GM21825 (cell line): ENCODE data around the gene CLINT1.
A peak's percentile ranks its signal among the peaks of the same experiment; 100 is the strongest.
"Not testable (repeated sequence)": the region's sequence is repeated elsewhere in the genome, so short reads cannot be mapped to it uniquely, and the experiment has no call there.

ENCODE experiments used
- ATAC-seq: cut with Tn5 transposase; IDR thresholded peaks from one replicate; pipeline ENCODE4 v1.9.1; 2021; ENCODE audit warnings: mild to moderate bottlenecking, moderate library complexity; ENCODE audit not compliant: unreplicated experiment

Gene CLINT1

GRCh38 chr5:157858527-157859226 lies at the start of gene CLINT1:
CLINT1 (minus strand) TSS chr5:157859145; CDS start chr5:157858970, 175 bp downstream.
- peak; percentile 59 for ATAC-seq

GRCh38 chr5:157908459-157908858 lies 49.5 kb upstream of the CLINT1 start:
- no peak for ATAC-seq

- no peak for ATAC-seq
Measured at GRCh38 chr5:157907479-157907878, 48.5 kb upstream of the CLINT1 start.

- no peak for ATAC-seq
Measured at GRCh38 chr5:157903117-157903450, 44.1 kb upstream of the CLINT1 start.

- no peak for ATAC-seq
Measured at GRCh38 chr5:157902449-157903116, 43.6 kb upstream of the CLINT1 start.

GRCh38 chr5:157900644-157901043 lies 41.7 kb upstream of the CLINT1 start:
- peak; percentile 88 for ATAC-seq

- no peak for ATAC-seq
Measured at GRCh38 chr5:157893611-157894010, 34.7 kb upstream of the CLINT1 start.

GRCh38 chr5:157892974-157893373 lies 34.0 kb upstream of the CLINT1 start:
- no peak for ATAC-seq

GRCh38 chr5:157890836-157891597 lies 32.1 kb upstream of the CLINT1 start:
- no peak for ATAC-seq

- ATAC-seq, result no peak
Measured at GRCh38 chr5:157888814-157889532, 30.0 kb upstream of the CLINT1 start.

GRCh38 chr5:157886796-157887380 lies 27.9 kb upstream of the CLINT1 start:
- ATAC-seq, result no peak

- ATAC-seq, result not testable (repeated sequence)
Measured at GRCh38 chr5:157885051-157885450, 26.1 kb upstream of the CLINT1 start.

GRCh38 chr5:157881498-157881897 lies 22.6 kb upstream of the CLINT1 start:
- ATAC-seq, result not testable (repeated sequence)

- ATAC-seq, result no peak
Measured at GRCh38 chr5:157877821-157878220, 18.9 kb upstream of the CLINT1 start.

GRCh38 chr5:157874861-157875260 lies 15.9 kb upstream of the CLINT1 start:
- ATAC-seq, result no peak

GRCh38 chr5:157870837-157871834 lies 12.2 kb upstream of the CLINT1 start:
- ATAC-seq, result no peak

GRCh38 chr5:157867751-157868387 lies 8.9 kb upstream of the CLINT1 start:
- ATAC-seq, result no peak

- ATAC-seq, result no peak
Measured at GRCh38 chr5:157866536-157866935, 7.6 kb upstream of the CLINT1 start.

- no peak for ATAC-seq
Measured at GRCh38 chr5:157865781-157866180, 6.8 kb upstream of the CLINT1 start.
